ENCODE results near the gene GNG12.

GNG12 gene

GRCh38 chr1:67824766-67825165 lies 8.5 kb downstream of the GNG12 start:
- DNase-seq (ENCODE audit: extremely low read depth, low read depth) = no peak
- no peak for TF ChIP-seq CTCF (IDR thresholded peaks at IDR 0.05; ENCODE audit: low read depth, low read length)

- no peak for TF ChIP-seq CTCF (IDR thresholded peaks at IDR 0.05; ENCODE audit: low read depth, low read length)
- DNase-seq (ENCODE audit: extremely low read depth, low read depth) = no peak
Measured at GRCh38 chr1:67823615-67824014, 9.7 kb downstream of the GNG12 start.

- no peak for TF ChIP-seq CTCF (IDR thresholded peaks at IDR 0.05; ENCODE audit: low read depth, low read length)
- no peak for DNase-seq (ENCODE audit: extremely low read depth, low read depth)
Measured at GRCh38 chr1:67821263-67821662, 12.0 kb downstream of the GNG12 start.

- no peak for DNase-seq (ENCODE audit: extremely low read depth, low read depth)
- no peak for TF ChIP-seq CTCF (IDR thresholded peaks at IDR 0.05; ENCODE audit: low read depth, low read length)
Measured at GRCh38 chr1:67818725-67819301, 14.5 kb downstream of the GNG12 start.

- no peak for DNase-seq (ENCODE audit: extremely low read depth, low read depth)
- no peak for TF ChIP-seq CTCF (IDR thresholded peaks at IDR 0.05; ENCODE audit: low read depth, low read length)
Measured at GRCh38 chr1:67818162-67818561, 15.1 kb downstream of the GNG12 start.

- no peak for DNase-seq (ENCODE audit: extremely low read depth, low read depth)
- TF ChIP-seq CTCF (IDR thresholded peaks at IDR 0.05; ENCODE audit: low read depth, low read length) = no peak
Measured at GRCh38 chr1:67817319-67817718, 15.9 kb downstream of the GNG12 start.

- TF ChIP-seq CTCF (IDR thresholded peaks at IDR 0.05; ENCODE audit: low read depth, low read length) = no peak
- no peak for DNase-seq (ENCODE audit: extremely low read depth, low read depth)
Measured at GRCh38 chr1:67816506-67816905, 16.8 kb downstream of the GNG12 start.
